Upper lobe of right lung (tissue), 1 donor: Measurements from ENCODE around the gene KISS1. TPM values are rescaled to one million over a fixed set of nuclear protein-coding genes. Genes with fewer than 3 reads are reported as not detected.

Source experiments
- ATAC-seq: fragments of 200-7000 bp; cut with Tn5 transposase; one replicate; pipeline ENCODE4 v1.9.1; 2020; ENCODE audit warnings: mild to moderate bottlenecking, moderate library complexity
- DNase-seq: peaks from one replicate; pipeline ENCODE4 v3.0.0-alpha.2; 2020
- H3K27ac ChIP-seq: fragments of 200-600 bp; one replicate; pipeline ENCODE4 v1.8.0; 2022
- H3K27me3 ChIP-seq: fragments of 200-600 bp; one replicate; pipeline ENCODE4 v1.8.0; 2022; ENCODE audit warnings: mild to moderate bottlenecking
- H3K36me3 ChIP-seq: fragments of 200-600 bp; one replicate; pipeline ENCODE4 v1.8.0; 2022
- H3K4me1 ChIP-seq: fragments of 200-600 bp; one replicate; pipeline ENCODE4 v1.8.0; 2022
- H3K4me3 ChIP-seq: fragments of 200-600 bp; one replicate; pipeline ENCODE4 v1.8.0; 2022; ENCODE audit warnings: mild to moderate bottlenecking
- H3K9me3 ChIP-seq: fragments of 200-600 bp; one replicate; pipeline ENCODE4 v1.8.0; 2022
- intact Hi-C: fragments of 100-400 bp; cut with DNase I; formaldehyde crosslinking; loops from one replicate; pipeline ENCODE4 v1.11.0; 2022
- total RNA-seq: library from RNA; stranded (reverse); fragmentation: NEBNext Ultra II Directional; extraction: Animal tissue kit (Norgen Biotek cat#: 25700); gene quantifications from one replicate; pipeline ENCODE4 v1.2.1, GENCODE V29; 2021
- TF ChIP-seq, protein P1 (sequence below): fragments of 200-600 bp; IDR thresholded peaks from one replicate; pipeline ENCODE4 v1.8.0; 2022; ENCODE audit warnings: antibody characterized with exemption
- donor health status: DM: no; HTN: yes; CAD: no; lungs with severe emphysema.

The KISS1 gene
- total RNA-seq, 1 donor from 2014 or later, result 2.9 TPM

DNA sequence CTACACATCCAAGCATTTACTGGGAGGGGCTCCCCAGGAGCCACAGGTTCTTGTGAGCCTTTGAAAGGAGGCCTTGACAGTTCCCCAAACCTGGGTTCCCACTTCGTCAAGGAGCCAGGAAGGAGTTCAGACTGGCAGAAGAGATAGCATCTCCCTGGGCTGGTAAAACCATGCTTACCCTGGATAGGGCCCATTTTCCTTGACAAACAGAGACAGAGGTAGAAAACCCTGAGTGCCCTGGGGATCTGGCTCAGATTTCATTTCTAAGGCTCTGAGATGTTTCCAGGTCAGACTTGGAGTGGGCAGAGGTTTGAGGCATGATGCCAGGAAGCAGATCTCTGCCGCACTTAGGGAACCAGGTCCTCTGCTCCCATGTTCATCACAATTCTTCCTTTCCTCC is 47.2 kb downstream of the KISS1 start:
- Histone ChIP-seq H3K9me3 (no peaks in the 10 kb centered on the region), H3K36me3 (no peaks in the 10 kb centered on the region), H3K4me1 (peaks cover 12% of the 10 kb centered on the region), H3K27me3 (no peaks in the 10 kb centered on the region), H3K27ac (no peak overlapping the region), H3K4me3 (no peak overlapping the region)
- intact Hi-C loops, result no loop called here
- no peak for DNase-seq
- ATAC-seq, result no peak
- TF ChIP-seq, protein P1, sequence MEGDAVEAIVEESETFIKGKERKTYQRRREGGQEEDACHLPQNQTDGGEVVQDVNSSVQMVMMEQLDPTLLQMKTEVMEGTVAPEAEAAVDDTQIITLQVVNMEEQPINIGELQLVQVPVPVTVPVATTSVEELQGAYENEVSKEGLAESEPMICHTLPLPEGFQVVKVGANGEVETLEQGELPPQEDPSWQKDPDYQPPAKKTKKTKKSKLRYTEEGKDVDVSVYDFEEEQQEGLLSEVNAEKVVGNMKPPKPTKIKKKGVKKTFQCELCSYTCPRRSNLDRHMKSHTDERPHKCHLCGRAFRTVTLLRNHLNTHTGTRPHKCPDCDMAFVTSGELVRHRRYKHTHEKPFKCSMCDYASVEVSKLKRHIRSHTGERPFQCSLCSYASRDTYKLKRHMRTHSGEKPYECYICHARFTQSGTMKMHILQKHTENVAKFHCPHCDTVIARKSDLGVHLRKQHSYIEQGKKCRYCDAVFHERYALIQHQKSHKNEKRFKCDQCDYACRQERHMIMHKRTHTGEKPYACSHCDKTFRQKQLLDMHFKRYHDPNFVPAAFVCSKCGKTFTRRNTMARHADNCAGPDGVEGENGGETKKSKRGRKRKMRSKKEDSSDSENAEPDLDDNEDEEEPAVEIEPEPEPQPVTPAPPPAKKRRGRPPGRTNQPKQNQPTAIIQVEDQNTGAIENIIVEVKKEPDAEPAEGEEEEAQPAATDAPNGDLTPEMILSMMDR, result no peak

DNA sequence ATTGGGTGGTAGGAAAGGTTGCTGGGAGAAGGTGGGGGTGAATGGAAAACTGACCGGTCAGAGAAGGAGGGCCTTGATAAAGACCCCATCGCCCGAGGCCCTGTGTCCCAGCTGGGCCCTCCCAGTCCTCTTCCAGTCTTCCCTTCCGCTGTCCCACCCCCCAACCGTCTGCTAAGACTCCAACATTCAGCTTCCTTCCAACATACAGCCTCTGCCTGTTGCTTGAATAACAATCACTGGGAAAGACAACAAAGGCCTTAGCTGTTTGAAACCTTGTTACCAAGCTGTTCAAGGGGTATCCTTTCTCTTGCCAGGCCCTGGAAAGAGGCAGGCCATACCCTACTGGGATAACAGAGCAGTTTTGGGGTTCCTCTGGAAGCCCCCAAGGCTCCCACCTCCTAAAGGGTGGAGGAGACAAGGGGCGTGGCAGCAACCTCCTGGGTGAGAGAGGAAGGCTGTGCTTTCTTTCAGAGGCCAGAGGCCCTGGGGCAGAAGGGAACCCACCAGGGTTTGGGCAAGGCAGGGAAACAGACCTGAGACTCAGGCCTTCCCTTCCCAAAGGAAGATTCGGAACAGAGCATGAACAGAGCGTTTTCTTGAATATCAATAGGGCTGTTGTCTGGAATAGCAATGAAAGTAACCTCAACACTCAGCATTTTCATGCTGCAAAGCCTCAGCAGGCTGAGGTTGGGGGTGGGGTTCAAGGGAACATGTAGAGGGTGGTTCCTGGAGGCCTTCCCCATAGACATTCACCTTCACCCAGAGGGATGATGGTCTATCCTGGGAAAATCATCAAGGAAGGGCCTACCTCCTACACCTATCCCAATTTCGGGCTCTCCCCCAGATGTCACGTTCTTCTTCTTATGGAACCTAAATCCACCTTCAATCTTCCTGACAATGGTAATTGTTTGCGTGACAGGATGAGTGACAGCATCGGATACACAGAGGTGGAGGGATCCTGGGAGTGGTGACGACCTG is 48.6 kb downstream of the KISS1 start:
- intact Hi-C loops, result no loop called here
- no peak for DNase-seq
- H3K36me3 ChIP-seq, result no peaks in the 10 kb centered on the region
- TF ChIP-seq, protein P1, result no peak
- no peak for ATAC-seq
- no peaks in the 10 kb centered on the region for H3K27me3 ChIP-seq
- no peak overlapping the region for H3K27ac ChIP-seq
- H3K9me3 ChIP-seq, result no peaks in the 10 kb centered on the region
- peaks cover 11% of the 10 kb centered on the region for H3K4me1 ChIP-seq
- H3K4me3 ChIP-seq, result no peak overlapping the region

DNA sequence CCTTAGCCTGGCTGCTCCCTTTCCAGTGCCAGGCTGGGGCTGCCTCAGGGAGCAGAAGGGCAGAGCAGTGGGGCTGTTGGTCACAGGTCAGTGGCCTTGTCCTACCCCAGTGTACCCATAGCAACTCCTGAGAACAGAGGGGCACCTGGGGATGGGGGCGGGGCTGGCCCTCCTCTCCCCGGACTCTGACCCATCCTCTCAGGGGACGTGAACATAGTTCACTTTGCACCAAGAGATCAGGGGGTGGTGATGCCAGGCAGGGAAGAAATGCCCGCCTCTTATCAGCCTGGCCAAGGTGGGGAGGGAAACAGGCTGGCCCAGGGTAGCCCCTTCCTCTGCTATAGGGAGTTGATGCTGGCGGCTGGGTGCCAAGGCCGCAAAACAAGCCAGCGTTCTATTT is 49.3 kb downstream of the KISS1 start:
- TF ChIP-seq, protein P1, result no peak
- Histone ChIP-seq H3K36me3 (no peaks in the 10 kb centered on the region), H3K9me3 (no peaks in the 10 kb centered on the region), H3K4me1 (peaks cover 5% of the 10 kb centered on the region), H3K27me3 (no peaks in the 10 kb centered on the region), H3K27ac (no peak overlapping the region), H3K4me3 (no peak overlapping the region)
- no peak for ATAC-seq
- intact Hi-C loops, result no loop called here
- no peak for DNase-seq

DNA sequence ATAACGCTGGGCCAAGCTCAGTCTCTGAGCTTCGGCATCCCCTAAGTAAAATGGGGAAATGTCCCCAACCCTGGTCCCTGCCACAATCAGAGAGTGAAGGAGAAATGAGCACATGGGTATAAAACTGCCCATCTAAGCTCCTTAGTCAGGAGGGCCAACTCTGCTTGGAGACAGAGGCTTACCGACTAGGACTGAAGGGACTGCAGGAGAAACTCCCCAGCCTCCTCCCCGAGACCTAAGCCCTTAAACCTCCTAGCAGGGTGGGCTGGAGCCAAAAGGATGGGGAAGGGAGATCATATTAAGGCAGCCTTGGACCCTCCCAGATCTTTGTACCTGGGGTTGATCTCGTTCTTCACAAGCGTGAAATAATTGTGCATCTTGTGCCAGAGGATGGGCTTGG is 50.0 kb downstream of the KISS1 start:
- TF ChIP-seq, protein P1, result no peak
- ATAC-seq (no peak), DNase-seq (no peak)
- Histone ChIP-seq H3K4me1 (peaks cover 5% of the 10 kb centered on the region), H3K4me3 (no peak overlapping the region), H3K27ac (no peak overlapping the region), H3K27me3 (no peaks in the 10 kb centered on the region), H3K9me3 (no peaks in the 10 kb centered on the region), H3K36me3 (no peaks in the 10 kb centered on the region)
- intact Hi-C loops, result no loop called here

DNA sequence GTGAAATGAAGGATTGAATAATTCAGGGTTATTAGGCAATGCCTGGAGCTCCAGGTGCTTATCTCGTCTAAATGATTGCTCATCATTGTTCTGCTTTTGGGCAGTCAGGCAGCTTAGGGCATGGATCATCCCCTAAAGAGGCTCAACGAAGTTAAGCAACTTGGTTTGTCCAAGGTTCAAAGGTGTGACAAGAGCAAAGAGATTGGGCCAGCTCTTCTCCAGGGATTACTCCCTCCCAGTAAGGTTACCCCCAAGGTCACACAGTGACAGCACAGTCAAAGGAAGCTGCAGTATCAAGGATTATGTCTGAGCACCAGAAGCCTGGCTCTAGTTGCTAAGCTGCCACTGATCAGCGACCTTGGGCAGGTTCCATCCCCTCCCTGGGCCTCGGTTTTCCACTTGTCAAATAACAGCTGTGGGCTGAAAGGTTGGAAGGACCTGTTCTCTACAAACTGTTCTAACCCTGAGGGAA is 51.2 kb downstream of the KISS1 start:
- no peaks in the 10 kb centered on the region for H3K4me1 ChIP-seq
- no peaks in the 10 kb centered on the region for H3K36me3 ChIP-seq
- ATAC-seq (no peak), DNase-seq (no peak)
- intact Hi-C loops, result no loop called here
- no peaks in the 10 kb centered on the region for H3K27me3 ChIP-seq
- H3K4me3 ChIP-seq, result no peak overlapping the region
- no peak overlapping the region for H3K27ac ChIP-seq
- TF ChIP-seq, protein P1, result no peak
- no peaks in the 10 kb centered on the region for H3K9me3 ChIP-seq
